Measurements from ENCODE around the gene PAPPA2.

- TF ChIP-seq CTCF (IDR thresholded peaks at IDR 0.05) (no peak), POLR2A (IDR thresholded peaks at IDR 0.05) (no peak), EP300 (IDR thresholded peaks at IDR 0.05) (no peak)
Observed at GRCh38 chr1:176696109-176696508, 233.1 kb downstream of the PAPPA2 start.

All from stomach (tissue), 4 donors.